Posterior vena cava (tissue), 2 donors: Measurements from ENCODE around the gene RABIF. TPM values are rescaled to one million over a fixed set of nuclear protein-coding genes. Genes with fewer than 3 reads are reported as not detected.
"Not testable (repeated sequence)": the region's sequence is repeated elsewhere in the genome, so short reads cannot be mapped to it uniquely, and the experiment has no call there.

ENCODE experiments used
- DNase-seq: peaks from one replicate; pipeline ENCODE4 v3.0.0-alpha.2; 2020; ENCODE audit warnings: low spot score
- intact Hi-C, 2 donors: fragments of 100-400 bp; cut with DNase I; formaldehyde crosslinking; loops; one replicate each; pipeline versions ENCODE4 v1.14.1 to v1.14.2; 2022 to 2023
- total RNA-seq, 2 donors: library from RNA; stranded (reverse); fragmentation: NEBNext Ultra II Directional; extraction: Animal tissue kit (Norgen Biotek cat#: 25700); gene quantifications; one replicate each; pipeline ENCODE4 v1.2.1, GENCODE V29; 2021
- donor health status: DM: yes; HTN: yes; CAD: no.
- donor health status: DM: yes; HTN: yes; CAD: no.

Gene RABIF
- total RNA-seq, 2 donors from 2014 or later: 7.9 to 8.9 TPM

GRCh38 chr1:202843081-202843480 lies 45.9 kb downstream of the RABIF start:
- no peak for DNase-seq
- intact Hi-C loops: no loop called here

- intact Hi-C loops: no loop called here
- no peak for DNase-seq
Measured at GRCh38 chr1:202837746-202838262, 51.1 kb downstream of the RABIF start.

DNA sequence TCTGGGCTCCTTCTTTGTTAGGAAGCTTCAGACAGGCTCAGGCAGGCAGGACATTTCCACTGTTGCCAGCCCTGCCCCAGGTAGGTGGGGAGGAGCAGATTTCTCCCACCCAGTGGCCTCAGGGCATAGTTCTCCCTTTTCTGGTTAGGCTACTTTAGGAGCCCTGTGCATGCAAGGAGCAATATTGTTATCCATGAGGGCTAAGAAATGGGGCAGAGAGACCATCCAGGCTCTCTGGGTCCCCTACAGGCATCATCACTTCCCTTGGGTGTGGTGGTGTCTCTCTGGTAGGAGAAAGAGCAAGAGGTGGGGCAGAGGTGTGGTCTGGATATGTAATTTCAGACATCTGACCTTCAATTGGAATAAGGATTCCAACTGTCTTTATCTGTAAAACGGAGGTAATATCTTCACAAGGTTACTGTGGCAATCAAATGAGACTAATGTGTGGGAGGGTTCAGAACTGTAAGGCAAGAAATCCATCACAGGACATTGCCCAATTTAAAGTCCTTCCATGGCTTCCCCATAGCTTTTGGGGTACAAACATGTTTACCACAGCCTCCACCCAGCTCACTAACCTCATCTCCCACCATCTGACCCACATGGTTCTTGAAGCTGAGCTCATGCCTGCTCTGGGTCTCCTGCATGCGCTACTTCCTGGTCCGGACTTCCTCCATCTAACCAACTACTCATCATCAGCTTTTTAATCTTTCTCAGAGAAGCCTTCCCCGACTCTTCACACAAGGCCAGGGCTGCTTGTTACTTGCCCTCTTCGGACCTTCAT lies 52.1 kb downstream of the RABIF start:
- no peak for DNase-seq
- intact Hi-C loops: no loop called here

DNA sequence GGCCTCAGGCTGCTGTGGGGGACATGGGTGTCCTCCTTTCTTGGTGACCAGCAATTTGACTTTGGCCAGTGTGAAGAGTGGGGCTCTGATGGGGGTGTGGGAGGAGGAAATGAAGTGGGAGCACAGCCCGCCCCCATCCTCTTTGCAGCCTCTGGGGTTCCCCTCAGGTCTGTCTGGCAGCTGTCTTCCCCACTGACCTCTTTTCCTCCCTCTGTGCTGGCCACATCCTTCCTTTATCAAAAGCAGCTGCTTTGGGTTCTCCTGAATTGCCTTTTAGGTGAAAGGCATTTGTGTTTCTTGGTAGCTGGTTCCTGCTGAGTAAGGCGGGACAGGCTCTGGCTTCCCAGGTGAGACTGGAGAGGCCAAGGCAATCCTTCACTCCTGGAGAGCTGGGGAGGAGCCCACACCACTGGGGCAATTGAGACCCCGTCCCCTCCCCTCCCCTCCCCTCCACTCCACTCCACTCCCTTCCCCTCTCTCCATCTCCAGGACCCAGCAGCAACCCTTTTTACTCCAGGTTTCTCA lies 53.3 kb downstream of the RABIF start:
- intact Hi-C loops: no loop called here
- no peak for DNase-seq

DNA sequence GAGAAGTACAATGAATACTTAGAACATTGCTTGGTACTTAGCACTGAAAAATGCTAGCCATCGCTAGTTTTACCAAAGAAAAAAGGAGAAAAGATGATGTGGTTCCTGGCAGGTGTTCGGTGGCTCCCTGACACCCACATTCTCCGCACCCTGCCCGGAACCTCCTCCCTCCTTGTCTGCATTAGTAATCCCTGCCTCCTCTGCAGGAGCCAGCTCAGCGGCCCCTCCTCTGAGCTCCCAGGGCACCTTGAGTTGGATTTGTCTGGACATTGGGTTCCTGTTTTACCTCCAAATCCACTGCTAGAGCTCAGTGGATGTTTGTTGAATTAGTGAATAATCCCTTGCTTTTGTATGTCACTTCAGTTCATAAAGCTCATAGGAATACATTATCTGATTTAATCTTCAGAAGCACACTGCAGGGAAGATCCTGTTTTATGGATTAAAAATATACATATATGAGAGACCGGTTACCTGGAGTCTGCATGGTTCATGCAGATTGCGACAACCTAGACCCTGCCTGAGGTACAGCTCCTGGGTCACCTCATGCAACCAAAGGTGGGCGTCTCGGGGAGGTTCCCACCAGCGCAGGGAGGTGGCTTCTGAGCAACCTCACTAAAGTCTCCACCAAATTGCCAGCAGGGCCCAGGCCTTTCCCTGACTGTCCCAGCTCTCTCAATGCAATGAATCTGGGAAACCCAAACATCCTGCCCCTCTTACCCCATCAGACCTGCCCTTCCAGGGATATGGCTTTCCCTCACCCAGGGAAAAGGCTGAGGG lies 54.0 kb downstream of the RABIF start:
- no peak for DNase-seq
- intact Hi-C loops: no loop called here

GRCh38 chr1:202831906-202832305 lies 57.0 kb downstream of the RABIF start:
- DNase-seq: no peak
- intact Hi-C loops: no loop called here

DNA sequence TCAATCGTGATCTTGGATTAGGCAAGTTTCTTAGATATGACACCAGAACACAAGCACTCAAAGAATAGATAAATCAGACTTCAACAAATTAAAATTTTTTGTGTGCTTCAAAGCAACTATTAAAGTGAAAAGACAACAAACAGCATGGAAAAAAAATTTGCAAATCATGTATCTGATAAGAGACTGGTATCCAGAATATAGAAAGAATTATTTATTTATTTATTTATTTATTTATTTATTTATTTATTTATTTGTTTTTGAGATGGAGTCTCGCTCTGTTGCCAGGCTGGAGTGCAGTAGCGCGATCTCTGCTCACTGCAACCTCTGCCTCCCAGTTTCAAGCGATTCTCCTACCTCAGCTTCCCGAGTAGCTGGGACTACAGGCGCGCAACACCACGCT lies 59.7 kb downstream of the RABIF start:
- intact Hi-C loops, DNase-seq: not testable (repeated sequence)

Other genes starting within 250 kb of the RABIF start
- not detected for gene SYT2, start 178.7 kb downstream of the RABIF start, total RNA-seq
- gene KDM5B, start 80.7 kb downstream of the RABIF start, total RNA-seq: 10 to 100 TPM; 33.6 to 36.8 TPM
- 1 to 10 TPM; 1.2 to 1.7 TPM for gene PCAT6, start 78.2 kb downstream of the RABIF start, total RNA-seq
- 10 to 100 TPM; 16.9 to 17.3 TPM for gene KLHL12, start 38.1 kb upstream of the RABIF start, total RNA-seq
- gene ADIPOR1, start 69.2 kb upstream of the RABIF start, total RNA-seq: 10 to 100 TPM; 53.4 to 62.5 TPM
- gene CYB5R1, start 78.1 kb upstream of the RABIF start, total RNA-seq: 10 to 100 TPM; 42.1 to 45.8 TPM
- gene TMEM183A, start 118.2 kb upstream of the RABIF start, total RNA-seq: 10 to 100 TPM; 40.8 to 43.5 TPM
- 1 to 10 TPM; 2.0 to 3.1 TPM for gene PPFIA4, start 137.3 kb upstream of the RABIF start, total RNA-seq
- gene MYOG, start 196.9 kb upstream of the RABIF start, total RNA-seq: not detected
- 1 to 10 TPM in 1 of 2 donors, under 1 TPM in 1; 0.32 to 1.3 TPM for gene ADORA1, start 238.6 kb upstream of the RABIF start, total RNA-seq